ENCODE measurements around the gene NCSTN. TPM values are rescaled to one million over a fixed set of nuclear protein-coding genes. Genes with fewer than 3 reads are reported as not detected.

NCSTN gene
- polyA plus RNA-seq, 1 donor: 161 TPM

DNA sequence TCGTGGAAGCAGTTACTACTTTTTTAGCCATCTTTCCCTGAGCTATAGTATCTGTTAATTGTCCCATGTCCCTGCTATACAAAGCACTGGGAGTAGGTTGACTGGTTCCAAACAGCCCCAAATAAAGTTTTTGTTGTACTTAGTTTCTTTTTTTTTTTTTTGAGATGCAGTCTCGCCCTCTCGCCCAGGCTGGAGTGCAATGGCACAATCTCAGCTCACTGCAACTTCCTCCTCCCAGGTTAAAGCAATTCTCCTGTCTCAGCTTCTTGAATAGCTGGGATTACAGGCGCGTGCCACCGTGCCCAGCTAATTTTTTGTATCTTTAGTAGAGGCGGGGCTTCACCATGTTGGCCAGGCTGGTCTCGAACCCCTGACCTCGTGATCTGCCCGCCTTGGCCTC, 3.3 kb downstream of the NCSTN start:
- no peak for DNase-seq

DNA sequence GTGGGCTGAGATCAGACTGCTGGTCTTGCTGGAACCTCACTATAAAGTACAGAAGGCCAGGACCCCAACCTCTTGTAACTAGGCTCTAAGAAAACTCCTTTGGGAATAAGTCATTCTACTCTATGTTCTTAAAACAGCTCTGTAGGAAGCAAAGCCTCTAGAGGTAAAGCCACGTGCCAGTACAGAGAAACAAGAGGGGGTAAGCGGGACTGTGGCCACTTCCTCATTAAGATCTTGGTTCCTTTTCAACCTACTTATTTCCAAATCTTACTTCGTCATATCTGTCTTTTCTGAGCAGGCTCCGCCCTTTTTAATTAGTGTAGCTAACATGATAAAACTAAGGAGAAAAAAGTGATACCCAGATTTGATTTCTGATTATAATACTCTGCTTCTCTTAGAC, 3.8 kb downstream of the NCSTN start:
- DNase-seq: no peak

DNA sequence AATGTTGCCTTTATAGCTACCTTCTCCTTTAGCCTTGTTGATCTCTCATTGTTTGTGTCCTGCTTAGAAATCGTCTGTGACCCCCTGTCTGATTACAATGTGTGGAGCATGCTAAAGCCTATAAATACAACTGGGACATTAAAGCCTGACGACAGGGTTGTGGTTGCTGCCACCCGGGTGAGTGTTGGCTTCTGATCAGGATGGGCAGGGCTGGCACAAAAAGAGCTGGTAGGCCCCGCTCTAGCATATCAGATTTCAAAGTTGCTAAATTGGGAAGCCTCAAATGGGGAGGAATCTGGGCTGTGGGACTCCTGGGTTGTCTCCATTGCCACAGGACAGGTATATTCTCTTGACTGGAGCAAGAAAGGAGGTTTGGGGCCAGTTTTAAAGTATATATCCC, 8.4 kb downstream of the NCSTN start:
- no peak for DNase-seq

- DNase-seq: no peak
These were observed 9.4 kb downstream of the NCSTN start for GRCh38 chr1:160352555-160352954.

- DNase-seq: no peak
These were observed 10.0 kb downstream of the NCSTN start for GRCh38 chr1:160353223-160353622.

GRCh38 chr1:160354388-160354985, 11.3 kb downstream of the NCSTN start:
- no peak for DNase-seq

GRCh38 chr1:160357286-160358002, 14.3 kb downstream of the NCSTN start:
- no peak for DNase-seq

GRCh38 chr1:160358073-160358472, 14.9 kb downstream of the NCSTN start:
- DNase-seq: no peak

- no peak for DNase-seq
These were observed 16.5 kb downstream of the NCSTN start for GRCh38 chr1:160359559-160360226.

GRCh38 chr1:160360227-160360695, 17.1 kb downstream of the NCSTN start:
- no peak for DNase-seq

DNA sequence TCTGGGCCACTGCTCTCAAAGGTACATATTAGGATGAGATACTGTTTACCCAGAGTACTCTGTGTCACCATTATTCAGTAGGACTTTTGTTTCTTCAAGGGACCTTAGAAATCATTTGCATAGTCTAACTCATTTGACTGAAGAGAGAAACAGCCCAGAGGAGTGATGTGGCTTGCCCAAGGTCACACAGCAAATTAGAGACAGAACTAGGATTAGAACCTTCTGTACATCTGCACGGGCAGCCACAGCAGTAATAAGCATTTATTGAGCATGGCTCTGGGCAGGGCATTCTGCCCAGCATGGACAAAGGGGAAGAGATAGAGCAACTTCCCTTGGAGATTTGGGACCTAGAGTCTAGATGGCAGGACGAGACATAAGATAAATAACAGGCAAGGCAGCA, 18.0 kb downstream of the NCSTN start:
- DNase-seq: no peak

GRCh38 chr1:160361814-160362167, 18.6 kb downstream of the NCSTN start:
- no peak for DNase-seq

DNA sequence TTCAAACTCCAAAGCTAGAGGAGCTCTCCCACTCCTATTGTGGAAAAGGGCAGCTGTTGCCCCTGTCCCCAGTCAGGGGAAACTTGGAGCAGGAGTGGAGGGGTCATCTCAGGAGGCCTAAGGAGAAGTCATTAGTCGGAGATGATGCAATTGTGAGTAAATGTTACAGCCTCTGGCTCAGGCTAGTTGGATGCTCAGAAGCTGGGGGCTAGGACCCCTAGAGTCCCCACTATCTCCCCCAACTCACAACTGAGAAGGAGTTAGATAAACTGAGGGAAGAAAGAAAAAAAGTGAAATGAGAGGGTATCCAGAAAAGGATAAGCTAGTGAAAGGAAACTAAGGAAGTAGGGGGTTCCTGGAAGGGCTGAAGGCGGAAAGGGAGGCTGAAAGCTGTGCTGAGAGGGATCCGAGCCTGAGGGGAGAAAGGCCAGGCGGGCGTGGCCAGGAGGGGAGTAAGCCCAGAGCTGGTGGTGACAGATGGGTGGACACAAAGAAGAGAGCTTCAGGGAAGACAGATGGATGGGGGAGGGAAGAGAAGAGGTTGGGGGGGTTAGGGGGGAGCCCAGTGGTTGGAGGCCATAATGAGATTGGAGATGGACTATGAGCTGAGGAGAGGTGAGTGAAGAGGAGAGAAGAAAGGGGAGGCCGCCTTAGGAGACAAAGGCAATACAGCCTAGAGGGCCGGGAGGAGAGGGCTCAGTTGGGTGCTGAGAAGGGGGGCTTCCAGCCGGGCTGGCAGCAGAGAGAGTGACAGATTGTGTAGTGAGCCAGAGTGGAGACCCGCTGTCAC, 19.2 kb downstream of the NCSTN start:
- DNase-seq: no peak

GRCh38 chr1:160363010-160363409, 19.8 kb downstream of the NCSTN start:
- DNase-seq: no peak

- DNase-seq: no peak
These were observed 21.0 kb downstream of the NCSTN start for GRCh38 chr1:160363951-160364735.

GRCh38 chr1:160365325-160365724, 22.1 kb downstream of the NCSTN start:
- no peak for DNase-seq

DNA sequence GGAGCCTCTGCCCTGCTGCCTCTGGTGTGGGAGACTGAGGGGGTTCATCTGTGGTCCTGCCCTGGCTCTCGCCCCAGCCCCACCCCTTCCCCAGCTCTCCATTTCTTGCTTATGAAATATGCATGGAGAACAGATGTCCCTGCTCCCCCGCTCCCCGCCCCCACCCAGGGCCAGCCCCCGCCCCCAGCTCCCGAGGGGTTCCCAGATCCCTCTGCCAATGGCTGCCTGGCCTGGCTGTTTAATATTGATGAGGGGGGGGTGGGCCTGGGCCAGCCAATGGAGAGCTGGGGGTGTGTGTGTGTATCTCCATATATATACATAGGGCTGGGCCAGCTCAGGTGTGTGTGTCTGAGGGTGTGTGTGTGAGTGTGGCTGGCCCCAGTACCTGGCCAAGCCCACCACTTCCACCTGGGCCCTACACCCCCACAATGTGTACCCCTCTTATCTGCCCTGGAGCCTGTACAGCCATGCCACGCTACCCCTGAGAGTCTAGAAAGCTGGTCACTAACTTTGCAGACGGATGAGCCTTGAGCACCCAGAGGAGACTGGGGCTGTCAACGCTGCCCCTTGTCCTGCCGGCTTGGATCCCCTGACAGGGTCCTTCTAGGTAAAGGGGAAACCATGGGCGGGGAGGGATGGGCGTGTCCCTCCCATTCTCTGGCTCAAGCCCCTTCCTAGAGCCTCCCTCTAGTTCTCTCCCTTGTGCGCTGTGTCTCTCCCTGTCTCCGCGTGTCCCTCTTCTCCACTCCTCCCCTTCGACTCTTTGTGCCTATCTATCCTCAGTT, 23.7 kb downstream of the NCSTN start, which contains the start of gene NHLH1:
NHLH1 (plus strand) TSS at position 341 of the 785 bp plus-strand sequence. CDS start 3,661 bp downstream, outside the sequence.
- no peak for DNase-seq

DNA sequence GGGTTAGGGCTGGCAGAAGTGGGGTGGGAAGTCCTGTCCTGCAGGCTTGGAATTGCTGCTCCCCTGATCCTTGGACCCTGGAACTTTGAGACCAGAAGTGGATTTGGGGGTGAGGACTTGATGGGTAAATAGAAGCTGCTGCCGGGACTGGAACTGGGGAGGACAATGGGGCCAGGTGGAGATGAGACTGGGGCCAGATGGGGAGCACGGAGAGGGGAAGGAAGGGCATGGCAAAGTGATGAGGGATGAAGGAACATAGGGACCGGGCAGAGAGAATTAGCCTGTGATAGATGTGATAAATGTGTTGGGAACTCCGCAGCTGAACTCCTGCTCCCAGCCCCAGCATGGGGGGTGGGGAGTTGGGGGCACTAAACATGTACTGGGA, 24.3 kb downstream of the NCSTN start:
- DNase-seq: no peak

GRCh38 chr1:160367934-160368923, 25.0 kb downstream of the NCSTN start:
- no peak for DNase-seq

DNA sequence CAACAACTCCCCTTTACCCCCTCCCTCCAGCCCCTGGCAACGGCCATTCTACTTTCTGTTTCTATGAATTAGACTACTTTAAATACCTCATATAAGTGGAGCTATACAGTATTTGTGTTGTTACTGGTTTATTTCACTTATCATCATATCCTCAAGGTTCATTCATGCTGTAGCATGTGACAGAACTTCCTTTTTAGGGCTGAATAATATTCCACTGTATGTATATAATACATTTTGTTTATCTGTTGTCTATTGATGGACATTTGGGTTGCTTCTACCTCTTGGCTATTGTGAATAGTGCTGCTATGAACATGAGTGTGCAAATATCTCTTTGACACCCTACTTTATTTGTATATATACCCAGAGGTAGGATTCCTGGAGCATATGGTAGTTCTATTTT, 25.9 kb downstream of the NCSTN start:
- DNase-seq: no peak
